Stimulated activated naive CD4-positive, alpha-beta T cell treated with Interleukin-2 at 50 U/mL for 16 hours (primary cell): Measurements from ENCODE around the gene SEC11A.
A peak's percentile ranks its signal among the peaks of the same experiment; 100 is the strongest.
"Not testable (repeated sequence)": the region's sequence is repeated elsewhere in the genome, so short reads cannot be mapped to it uniquely, and the experiment has no call there.

Source experiments
- DNase-seq: peaks from one replicate; lab custom pipeline; 2025; lab: John Stamatoyannopoulos, UW

Gene SEC11A

GRCh38 chr15:84681831-84682230, 34.1 kb downstream of the SEC11A start:
- DNase-seq, result peak; percentile 68

GRCh38 chr15:84671211-84671610, 44.7 kb downstream of the SEC11A start:
- no peak for DNase-seq

GRCh38 chr15:84669726-84670125, 46.2 kb downstream of the SEC11A start:
- DNase-seq, result peak; percentile 64

GRCh38 chr15:84668221-84668982, 47.5 kb downstream of the SEC11A start:
- no peak for DNase-seq

DNA sequence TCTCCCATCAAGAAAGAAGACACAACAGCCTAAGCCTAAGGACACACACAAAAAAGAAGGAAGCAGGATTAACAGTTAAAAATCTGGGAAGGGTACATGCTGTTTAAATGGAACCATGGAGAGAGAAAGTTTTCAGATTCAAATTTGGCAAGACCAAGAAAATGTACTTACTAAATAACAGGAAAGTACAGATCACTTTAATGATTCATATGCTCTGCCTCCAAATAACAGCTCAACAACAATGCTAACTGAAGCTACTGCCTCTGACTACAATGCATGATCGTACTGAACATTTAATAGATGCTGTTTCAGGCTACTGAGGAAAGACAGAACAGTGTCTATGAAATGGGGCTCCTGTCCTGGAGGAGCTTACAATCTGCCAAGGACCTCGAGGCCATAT, 49.6 kb downstream of the SEC11A start:
- DNase-seq, result no peak

- DNase-seq, result no peak
Observed at GRCh38 chr15:84661001-84661400, 54.9 kb downstream of the SEC11A start.

DNA sequence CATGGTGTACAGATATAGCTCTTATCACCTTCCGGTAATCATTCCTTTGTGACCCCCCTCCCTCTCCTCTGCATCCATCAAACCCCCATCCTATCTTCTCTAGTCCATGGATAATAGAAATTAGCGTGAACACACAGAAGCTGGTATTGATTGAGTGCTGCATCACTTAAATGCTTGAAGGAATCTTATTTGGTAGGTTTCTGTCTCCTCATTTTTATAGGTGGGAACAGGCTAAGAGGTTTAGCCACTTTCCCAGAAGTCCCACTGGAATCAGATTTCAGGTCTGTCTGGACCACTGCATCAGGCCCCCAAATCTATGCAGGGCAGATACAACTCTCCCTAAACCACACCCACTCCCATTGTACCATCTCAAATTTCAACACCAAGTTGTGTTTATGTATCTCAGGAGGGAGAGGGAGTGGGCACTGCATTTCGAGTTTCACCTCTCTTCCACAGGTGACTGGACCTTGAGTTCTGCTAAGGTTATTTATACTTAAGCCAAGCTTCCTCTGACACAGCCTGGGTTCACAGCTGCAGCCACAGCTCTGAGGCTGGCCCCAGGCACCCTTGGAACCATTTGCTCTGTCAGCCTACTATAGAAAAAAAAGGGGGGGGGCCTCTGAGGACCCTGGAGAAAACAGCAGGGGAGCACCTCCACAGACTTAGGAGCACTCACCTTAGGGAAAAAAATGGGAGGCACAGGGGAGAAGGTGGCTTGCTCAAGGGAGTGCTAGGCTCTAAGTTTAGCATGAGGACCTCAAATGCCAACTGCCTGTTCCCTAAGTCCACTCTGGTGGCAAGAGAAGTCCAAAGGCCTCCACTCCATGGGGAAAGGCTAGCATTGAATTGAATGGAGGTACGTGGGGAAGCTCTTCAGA, 55.8 kb downstream of the SEC11A start:
- no peak for DNase-seq

- DNase-seq, result no peak
Observed at GRCh38 chr15:84658788-84659411, 57.0 kb downstream of the SEC11A start.

- DNase-seq, result peak; percentile 84
Observed at GRCh38 chr15:84658080-84658787, 57.7 kb downstream of the SEC11A start, which contains the start of gene NMB. NMB (minus strand) TSS chr15:84658199; CDS start chr15:84658152, 47 bp downstream.

DNA sequence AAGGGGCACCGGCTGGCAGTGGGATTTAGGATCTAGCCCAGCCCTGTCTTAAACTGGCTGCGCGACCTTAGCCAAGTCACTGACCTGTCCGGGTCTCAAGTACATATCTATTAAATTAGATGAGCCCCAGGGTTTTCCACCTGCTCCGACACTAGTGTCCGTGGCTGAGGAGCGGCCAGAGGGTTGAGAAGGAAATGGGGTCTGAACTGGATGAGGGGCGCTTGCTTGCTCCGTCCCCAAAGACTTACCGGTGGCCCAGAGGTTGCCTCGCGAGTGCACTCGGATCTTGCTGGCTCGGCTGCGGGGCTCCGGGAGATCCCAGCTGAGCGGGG, 58.2 kb downstream of the SEC11A start:
- DNase-seq, result no peak

DNA sequence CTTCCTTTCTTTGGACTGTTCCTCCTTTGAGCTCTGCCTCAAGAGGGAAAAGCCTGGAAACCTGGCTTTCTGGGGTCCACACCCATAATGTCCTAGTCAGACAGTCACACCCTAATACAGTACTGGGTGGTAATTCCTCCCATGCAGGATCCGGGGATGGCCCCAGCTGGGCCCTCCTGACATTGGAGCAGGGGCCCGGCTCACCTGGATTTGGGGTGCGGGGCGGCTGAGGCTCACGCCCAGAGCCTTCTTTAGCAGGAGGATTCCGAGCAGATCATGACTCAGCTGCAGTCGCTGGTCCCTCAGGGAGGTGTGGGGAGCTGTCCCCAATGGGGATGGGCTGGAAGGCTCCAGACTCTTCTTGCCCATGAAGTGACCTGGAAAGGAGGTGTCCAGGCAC, 59.0 kb downstream of the SEC11A start:
- no peak for DNase-seq

- DNase-seq, result peak; percentile 75
Observed at GRCh38 chr15:84654689-84655453, 61.1 kb downstream of the SEC11A start.

GRCh38 chr15:84653910-84654688, 61.8 kb downstream of the SEC11A start, which contains the start of gene WDR73:
WDR73 (minus strand) TSS chr15:84654283; CDS start chr15:84654274, 9 bp downstream.
- peak; percentile 95 for DNase-seq

- no peak for DNase-seq
Observed at GRCh38 chr15:84653584-84653909, 62.4 kb downstream of the SEC11A start.

DNA sequence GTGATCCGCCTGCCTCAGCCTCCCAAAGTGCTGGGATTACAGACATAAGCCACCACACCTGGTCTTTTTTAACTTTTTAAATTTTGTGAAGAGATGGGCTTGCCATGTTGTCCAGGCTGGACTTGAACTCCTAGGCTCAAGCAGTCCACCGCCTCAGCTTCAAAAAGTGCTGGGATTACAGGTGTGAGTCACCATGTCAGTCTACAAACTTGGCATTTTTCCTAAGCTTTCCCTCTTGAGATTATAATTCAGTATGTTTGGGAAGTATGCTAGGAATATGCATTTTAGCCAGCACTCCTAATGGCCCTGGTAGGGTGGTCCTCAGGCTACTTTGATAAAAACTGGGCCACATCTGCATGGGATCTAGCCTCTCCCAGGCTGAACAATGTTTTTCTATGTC, 66.2 kb downstream of the SEC11A start:
- no peak for DNase-seq

DNA sequence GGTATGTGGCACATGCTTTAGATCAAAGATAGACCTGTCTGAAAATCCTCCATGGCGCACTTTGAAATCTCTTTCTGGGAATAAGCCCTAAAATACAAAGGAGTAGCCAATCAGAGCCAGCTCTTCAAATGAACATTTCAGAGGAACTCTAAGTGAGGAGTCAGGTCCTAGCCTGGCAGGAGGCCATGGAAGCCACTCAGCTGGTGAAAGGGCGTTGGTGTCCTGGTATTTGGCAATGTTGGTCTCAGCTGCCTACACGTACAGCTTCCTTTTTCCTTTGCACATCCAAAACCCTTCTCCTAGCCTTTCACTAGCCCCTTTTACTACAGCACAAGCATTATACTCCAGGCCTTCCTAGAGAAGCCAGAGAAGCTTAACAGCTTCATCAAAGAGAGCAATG, 67.4 kb downstream of the SEC11A start:
- no peak for DNase-seq

- no peak for DNase-seq
Observed at GRCh38 chr15:84647726-84648125, 68.2 kb downstream of the SEC11A start.

DNA sequence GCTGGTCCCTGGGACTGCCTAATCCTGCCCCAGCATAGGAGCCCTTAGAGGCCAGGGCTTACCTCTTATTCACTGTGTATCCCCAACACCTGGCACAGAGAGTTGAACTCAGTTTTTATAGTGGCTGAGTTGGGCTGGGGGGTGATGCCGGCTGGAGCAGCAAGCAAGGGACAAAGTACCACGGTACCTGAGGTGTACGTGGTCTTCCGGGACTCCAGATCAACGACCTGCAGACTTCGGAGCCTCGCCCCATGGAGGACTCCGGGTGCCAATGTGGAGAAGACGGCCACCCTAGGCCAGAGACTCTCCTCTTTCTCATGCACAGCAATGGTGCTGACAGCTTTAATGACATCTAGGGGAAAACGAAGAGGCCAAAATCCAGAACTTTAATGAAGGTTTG, 69.9 kb downstream of the SEC11A start:
- no peak for DNase-seq

DNA sequence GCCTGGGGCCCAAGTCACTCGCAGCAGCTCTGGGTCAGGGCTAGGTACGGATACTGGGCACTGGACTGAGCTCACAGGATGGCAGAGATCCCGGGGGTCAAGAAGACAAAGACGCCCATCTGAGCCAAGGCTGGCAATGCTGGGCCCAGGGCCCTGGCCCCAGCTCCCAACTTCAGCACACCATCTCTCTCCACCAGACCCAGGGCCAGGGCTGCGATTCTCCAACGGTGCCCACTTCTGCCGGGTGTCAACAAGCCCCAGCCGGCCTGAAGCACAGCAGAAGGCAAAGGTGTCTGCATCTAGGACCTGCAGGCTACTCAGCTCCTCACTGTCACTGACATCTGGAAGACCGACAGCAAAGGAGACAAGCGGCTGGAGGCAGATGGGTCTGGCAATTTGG, 70.4 kb downstream of the SEC11A start:
- no peak for DNase-seq

- DNase-seq, result no peak
Observed at GRCh38 chr15:84643838-84644237, 72.1 kb downstream of the SEC11A start.

DNA sequence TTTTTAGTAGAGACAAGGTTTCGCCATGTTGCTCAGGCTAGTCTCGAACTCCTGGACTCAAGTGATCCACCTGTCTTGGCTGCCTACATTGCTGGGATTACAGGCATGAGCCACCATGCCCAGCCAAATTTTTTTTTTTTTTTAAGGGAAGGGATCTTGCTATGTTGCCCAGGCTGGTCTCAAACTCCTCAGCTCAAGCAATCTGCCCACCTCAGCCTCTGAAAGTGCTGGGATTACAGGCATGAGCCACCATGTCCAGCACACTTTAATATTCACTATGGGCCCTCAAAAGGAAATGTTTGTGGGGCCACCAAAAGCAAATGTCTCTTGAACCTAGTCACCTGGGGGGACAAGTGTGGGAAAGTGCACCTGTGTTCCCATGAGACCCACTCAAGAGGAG, 73.3 kb downstream of the SEC11A start:
- DNase-seq, result not testable (repeated sequence)
